ENCODE data around the gene TADA2A.

The TADA2A gene

DNA sequence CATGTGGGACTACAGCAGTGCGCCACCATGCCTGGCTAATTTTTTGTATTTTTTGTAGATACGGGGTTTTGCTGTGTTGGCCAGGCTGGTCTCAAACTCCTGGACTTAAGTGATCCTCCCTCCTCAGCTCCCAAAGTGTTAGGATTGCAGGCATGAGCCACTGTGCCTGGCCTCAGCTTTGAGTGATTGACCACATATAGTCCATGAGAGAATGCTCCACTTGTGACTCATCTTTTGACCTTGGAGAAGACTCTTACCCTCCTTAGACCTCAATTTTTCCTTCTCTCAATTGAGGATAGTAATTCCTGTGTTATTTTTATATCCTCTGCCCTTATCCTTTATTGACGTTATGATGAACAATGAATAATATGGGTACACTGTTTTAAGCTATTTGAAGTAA, 52.1 kb downstream of the TADA2A start:
- DNase-seq (ENCODE audit: low read depth in 1 of 2, low spot score in 1 of 2) = no peak

GRCh38 chr17:37461668-37462067, 55.0 kb downstream of the TADA2A start:
- DNase-seq (ENCODE audit: low read depth in 1 of 2, low spot score in 1 of 2) = no peak

DNA sequence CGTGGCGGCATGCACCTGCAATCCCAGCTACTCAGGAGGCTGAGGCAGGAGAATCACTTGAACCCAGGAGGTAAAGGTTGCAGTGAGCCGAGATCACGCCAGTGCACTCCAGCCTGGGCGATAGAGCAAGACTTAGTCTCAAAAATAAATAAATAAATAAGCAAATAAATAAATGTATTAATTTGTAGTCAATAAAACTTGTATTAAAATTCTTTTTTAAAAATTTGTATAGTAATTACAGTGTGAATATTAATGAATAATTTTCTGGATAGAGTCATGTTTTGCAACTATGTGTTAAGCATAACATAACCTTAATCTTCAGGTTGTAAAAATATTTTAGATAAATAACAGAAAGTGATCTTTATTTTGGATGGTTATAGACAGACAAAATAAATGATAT, 55.8 kb downstream of the TADA2A start:
- DNase-seq (ENCODE audit: low read depth in 1 of 2, low spot score in 1 of 2) = no peak

DNA sequence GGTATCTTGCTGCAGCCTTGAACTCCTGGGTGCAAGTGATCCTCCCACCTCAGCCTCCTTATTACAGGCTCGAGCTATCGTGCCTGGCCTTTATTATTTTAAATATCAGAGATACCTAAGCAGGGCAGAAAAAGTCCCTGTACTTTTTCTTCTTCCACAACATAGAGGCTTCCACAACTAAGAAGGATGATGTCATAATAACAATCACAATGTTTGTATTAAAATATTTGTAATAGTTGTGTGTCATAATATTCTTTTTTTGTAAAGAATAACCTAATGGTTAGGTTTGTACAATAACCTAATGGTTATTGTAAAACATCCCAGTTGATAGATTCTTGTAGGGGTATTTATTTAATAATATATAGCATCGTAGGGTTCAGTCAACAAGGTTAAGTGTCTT, 56.4 kb downstream of the TADA2A start:
- no peak for DNase-seq (ENCODE audit: low read depth in 1 of 2, low spot score in 1 of 2)

GRCh38 chr17:37465069-37465616, 58.5 kb downstream of the TADA2A start:
- DNase-seq (ENCODE audit: low read depth in 1 of 2, low spot score in 1 of 2) = no peak

DNA sequence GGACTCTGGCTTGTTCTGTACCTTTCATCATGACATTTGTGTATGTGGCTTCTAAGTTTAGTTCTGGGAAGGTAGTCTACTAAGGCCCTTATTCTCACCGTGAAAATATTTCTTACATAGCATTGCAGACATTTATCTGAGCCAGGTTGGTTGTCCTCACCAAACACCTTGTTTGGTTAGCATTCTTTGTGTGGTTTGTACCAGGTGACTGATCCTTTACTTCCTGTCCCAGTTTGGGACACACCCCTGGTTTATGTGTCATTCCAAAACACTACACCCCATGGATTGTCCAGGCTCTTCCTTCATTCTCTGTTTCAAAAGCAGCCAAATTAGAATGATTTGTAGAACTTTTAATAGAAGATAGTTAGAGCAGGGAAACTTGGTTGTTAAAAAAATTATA, 59.8 kb downstream of the TADA2A start:
- no peak for DNase-seq (ENCODE audit: low read depth in 1 of 2, low spot score in 1 of 2)

GRCh38 chr17:37470181-37470580, 63.5 kb downstream of the TADA2A start:
- no peak for DNase-seq (ENCODE audit: low read depth in 1 of 2, low spot score in 1 of 2)

DNA sequence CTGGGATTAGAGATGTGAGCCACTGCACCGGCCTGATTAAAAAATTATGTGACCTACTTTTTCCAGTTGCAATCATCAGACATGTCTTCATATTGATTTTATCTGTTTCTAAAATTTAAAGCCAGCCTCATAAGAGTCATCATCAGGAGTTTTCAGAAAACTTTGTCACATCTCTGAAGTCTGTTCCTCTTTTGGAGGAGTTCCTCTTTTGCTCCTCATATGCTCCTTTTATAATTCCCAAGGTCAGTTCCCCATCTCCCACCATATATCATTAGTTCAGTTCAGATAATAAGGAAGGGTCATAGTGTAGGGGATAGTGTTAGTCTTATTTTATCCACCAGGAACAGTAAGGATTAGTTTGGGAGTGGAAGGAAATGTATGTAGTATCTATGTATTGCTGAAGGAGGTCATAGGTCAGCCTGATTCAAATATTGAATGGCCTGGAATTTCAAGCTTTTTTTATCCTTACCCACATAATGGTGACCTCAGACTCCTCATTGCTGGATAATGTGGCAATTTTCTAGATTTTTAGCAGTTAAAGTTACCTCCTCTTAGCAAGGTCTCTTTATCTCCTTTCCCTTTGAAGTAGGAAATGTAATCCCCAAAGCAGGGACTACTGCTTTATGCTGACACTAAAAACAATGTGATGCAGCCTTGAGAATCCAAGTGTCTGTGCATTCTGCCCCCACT, 69.2 kb downstream of the TADA2A start:
- DNase-seq (ENCODE audit: low read depth in 1 of 2, low spot score in 1 of 2) = no peak

- no peak for DNase-seq (ENCODE audit: low read depth in 1 of 2, low spot score in 1 of 2)
Measured at GRCh38 chr17:37476431-37477120, 69.9 kb downstream of the TADA2A start.

DNA sequence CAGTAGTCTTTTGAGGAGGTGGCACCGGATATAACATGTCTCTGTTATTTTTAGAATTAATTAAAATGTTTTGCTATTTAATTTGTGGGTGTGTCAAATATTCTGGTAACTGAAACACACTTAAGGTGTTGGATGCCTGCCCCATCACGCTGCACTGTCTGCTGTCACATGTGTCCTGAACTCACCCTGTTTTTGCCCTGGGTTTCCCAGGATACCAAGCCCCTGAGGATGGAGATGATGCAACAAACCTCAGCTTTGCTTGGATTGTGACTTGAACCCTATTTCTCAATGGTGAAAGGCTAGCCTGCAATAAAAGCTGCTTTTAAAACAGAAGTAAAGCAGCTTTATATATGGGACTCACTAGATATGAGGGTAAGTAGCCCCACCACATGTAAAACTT, 71.5 kb downstream of the TADA2A start:
- DNase-seq (ENCODE audit: low read depth in 1 of 2, low spot score in 1 of 2) = no peak

- DNase-seq (ENCODE audit: low read depth in 1 of 2, low spot score in 1 of 2) = no peak
Measured at GRCh38 chr17:37479025-37479424, 72.3 kb downstream of the TADA2A start.

DNA sequence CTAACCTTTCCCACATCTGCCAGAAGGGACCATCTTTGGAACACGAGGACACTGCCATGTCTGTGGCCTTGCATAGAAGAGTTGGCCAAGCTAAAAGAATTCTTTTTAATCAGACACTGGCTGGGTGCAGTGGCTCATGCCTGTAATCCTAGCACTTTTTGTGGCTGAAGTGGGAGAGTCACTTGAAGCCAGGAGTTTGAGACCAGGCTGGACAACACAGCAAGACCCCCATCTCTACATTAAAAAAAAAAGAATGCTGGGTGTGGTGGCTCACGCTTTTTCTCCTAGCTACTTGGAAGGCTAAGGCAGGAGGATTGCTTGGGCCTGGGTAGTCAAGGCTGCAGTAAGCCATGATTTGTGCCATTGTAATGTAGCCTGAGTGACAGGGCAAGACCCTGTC, 73.7 kb downstream of the TADA2A start:
- no peak for DNase-seq (ENCODE audit: low read depth in 1 of 2, low spot score in 1 of 2)

GRCh38 chr17:37481001-37481665, 74.4 kb downstream of the TADA2A start:
- no peak for DNase-seq (ENCODE audit: low read depth in 1 of 2, low spot score in 1 of 2)

GRCh38 chr17:37483311-37484039, 76.8 kb downstream of the TADA2A start:
- DNase-seq (ENCODE audit: low read depth in 1 of 2, low spot score in 1 of 2) = no peak

GRCh38 chr17:37485938-37486570, 79.4 kb downstream of the TADA2A start:
- DNase-seq (ENCODE audit: low read depth in 1 of 2, low spot score in 1 of 2) = no peak

- no peak for DNase-seq (ENCODE audit: low read depth in 1 of 2, low spot score in 1 of 2)
Measured at GRCh38 chr17:37488009-37488604, 81.4 kb downstream of the TADA2A start.

GRCh38 chr17:37488607-37489196, 82.0 kb downstream of the TADA2A start:
- peak; percentile 21 to 35 for DNase-seq (ENCODE audit: low read depth in 1 of 2, low spot score in 1 of 2)

- DNase-seq (ENCODE audit: low read depth in 1 of 2, low spot score in 1 of 2) = peak; percentile 66 to 76
Measured at GRCh38 chr17:37489197-37490001, 82.7 kb downstream of the TADA2A start, which contains the start of gene DUSP14. Gene DUSP14 (plus strand): TSS chr17:37489891. CDS start chr17:37512273, 22,382 bp downstream.

GRCh38 chr17:37490022-37490587, 83.4 kb downstream of the TADA2A start:
- peak; percentile 49 to 63 for DNase-seq (ENCODE audit: low read depth in 1 of 2, low spot score in 1 of 2)
